GM21723 (cell line): ENCODE data around the gene HOXB6.

Experiments used
- ATAC-seq: cut with Tn5 transposase; IDR thresholded peaks from one replicate; pipeline ENCODE4 v1.9.1; 2021; ENCODE audit warnings: mild to moderate bottlenecking, moderate library complexity; ENCODE audit not compliant: unreplicated experiment

Gene HOXB6

GRCh38 chr17:48568499-48569239, 36.1 kb downstream of the HOXB6 start:
- no peak for ATAC-seq

DNA sequence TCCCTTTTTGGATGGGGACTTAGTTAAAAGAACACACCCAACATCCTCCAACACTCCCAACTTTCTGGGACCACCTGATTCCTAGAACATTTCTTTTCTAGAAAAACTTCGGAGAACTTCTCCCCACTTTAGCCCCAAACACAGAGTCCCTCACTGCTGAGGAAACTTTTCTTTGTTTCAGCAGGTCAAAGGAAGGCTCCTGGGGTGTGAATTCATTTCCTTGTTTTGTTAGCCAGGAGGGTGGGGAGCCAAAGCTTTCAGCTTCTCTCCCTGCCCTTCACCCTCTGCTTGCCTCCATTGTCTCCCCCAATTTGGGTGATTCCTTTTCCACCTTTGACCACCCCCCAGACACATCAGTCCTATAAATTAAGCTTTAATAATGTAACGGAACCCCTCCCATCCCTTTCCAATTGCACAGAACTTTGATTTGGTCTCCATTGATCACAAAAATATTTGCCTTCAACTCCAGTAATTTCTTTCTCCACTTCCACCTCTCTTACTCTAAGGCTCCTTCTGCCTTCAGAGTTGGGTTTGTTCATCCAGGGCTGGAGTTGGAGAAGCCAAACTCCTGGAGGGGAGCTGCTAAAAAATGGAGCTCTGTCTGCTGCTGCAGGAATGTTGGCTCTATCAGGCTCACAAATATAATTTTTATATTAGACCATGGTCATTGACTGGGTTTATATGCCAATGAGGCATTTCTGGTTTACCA, 37.0 kb downstream of the HOXB6 start:
- ATAC-seq: no peak

DNA sequence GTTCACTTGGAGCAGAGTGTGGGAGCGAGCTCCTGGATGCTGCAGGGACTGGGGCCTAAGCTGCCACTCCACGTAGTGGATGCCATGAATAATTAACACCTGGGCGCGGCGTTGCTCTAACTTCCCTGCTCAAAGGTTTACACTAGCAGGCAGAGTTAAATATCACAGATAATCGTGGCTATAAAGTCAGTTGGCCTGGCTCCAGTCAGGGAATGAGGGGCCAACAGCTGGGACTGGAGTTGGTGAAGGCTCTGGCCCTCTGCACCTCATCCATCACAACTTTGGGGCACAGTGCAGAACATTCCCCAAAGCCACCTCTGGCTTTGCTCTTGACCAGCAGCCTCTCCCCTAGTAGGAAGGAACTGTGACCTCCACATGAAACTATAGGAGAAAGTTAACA, 37.6 kb downstream of the HOXB6 start:
- ATAC-seq: no peak

DNA sequence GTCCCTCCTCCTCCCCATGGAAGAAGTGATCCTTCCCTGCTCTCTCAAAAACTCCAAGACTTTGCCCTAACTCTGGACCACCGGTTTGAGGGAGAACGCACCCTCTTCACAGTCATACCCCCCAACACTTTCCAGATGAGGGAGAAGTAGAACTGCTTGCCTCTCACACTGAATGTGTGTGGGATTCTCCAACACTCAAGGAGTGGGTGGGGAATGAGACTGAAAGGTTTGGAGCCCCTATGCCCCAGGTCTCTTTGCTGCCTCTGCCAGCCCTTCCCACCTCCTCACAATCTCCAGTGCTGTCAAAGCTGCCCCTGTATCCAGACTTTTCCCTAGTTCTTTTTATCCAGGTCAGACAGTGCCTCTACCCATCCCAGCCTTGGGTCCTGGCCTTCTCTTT, 38.1 kb downstream of the HOXB6 start:
- ATAC-seq: no peak

DNA sequence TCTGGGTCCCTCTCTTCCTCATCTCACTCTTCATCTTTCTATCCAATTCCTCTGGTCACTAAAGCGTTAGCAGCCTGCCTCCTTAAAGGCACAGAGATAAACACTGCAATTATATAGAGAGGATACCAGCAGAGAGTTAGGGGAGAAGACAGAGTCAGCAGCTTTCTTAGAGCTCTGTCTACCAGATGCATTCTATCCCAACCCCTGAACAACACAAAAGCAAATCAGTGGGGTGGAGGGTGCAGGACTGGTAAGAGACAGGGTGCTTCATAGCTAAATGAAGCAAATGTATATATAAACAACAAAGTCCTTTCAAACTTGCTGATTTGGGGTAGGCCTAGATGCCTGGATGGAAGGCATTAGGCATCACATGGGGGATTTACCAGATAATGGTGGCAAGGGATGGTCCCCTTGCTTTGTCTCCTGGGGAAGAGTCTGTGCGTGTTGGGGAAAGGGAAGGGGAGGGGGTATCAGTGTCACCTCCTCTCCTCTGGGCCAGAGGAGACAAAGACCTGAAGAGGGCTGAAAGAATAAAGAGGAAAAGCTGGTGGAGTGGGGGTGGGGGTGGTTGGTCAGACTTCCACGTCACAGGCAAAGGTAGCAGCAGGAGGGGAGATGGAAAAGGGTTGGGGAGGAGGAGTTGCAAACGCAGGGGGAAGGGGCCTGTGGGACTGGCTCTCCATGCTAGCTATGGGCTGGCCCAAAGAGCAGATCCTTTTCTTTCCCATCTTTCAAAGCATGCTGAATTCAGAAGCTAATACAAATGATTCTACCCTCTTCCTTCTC, 38.7 kb downstream of the HOXB6 start:
- ATAC-seq: no peak

- no peak for ATAC-seq
Measured at GRCh38 chr17:48565022-48565554, 39.7 kb downstream of the HOXB6 start.

DNA sequence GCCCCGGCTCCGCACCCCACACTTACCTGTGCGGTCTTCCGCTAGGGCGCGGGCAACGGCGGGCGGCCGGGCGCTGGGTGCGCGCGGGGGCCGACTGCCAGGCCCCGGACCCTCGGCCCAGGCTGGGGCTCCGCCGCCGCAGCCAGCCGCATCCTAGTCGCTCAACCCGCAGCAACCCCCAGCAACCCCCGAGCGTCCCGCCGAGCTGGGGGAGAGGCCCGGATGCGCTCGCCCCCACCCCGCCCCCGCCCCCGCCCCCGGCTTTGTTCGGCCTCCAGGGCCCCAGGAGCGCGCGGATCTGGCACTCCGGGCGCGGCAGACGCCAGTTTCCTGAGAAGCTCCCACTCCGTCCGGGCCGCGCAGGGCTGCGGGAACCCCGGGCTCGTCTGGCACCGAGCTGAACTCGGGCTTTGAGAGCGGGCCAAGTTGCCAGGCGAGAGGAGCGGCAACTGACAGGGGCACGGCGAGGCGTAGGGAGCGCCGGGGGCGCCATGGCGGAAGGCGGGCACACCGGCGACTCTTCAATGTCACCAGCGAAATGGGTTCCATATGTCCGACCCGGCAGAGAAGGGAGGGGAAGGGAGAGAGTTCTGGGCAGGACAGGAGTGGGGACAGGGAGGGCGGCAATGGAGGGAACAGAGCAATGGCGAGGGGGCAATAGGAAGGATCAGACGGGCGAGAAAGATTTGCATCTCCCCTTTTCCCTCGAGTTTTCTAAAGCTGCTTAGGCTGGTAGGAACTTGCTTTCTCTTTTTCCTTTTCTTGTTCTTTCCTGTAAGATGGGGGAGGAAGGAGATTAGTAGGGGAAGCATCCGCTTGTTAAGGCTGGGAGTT, 40.4 kb downstream of the HOXB6 start:
- no peak for ATAC-seq

- ATAC-seq: no peak
Measured at GRCh38 chr17:48563867-48564187, 41.0 kb downstream of the HOXB6 start.

GRCh38 chr17:48563385-48563838, 41.4 kb downstream of the HOXB6 start:
- no peak for ATAC-seq

GRCh38 chr17:48562934-48563333, 41.9 kb downstream of the HOXB6 start:
- ATAC-seq: no peak

DNA sequence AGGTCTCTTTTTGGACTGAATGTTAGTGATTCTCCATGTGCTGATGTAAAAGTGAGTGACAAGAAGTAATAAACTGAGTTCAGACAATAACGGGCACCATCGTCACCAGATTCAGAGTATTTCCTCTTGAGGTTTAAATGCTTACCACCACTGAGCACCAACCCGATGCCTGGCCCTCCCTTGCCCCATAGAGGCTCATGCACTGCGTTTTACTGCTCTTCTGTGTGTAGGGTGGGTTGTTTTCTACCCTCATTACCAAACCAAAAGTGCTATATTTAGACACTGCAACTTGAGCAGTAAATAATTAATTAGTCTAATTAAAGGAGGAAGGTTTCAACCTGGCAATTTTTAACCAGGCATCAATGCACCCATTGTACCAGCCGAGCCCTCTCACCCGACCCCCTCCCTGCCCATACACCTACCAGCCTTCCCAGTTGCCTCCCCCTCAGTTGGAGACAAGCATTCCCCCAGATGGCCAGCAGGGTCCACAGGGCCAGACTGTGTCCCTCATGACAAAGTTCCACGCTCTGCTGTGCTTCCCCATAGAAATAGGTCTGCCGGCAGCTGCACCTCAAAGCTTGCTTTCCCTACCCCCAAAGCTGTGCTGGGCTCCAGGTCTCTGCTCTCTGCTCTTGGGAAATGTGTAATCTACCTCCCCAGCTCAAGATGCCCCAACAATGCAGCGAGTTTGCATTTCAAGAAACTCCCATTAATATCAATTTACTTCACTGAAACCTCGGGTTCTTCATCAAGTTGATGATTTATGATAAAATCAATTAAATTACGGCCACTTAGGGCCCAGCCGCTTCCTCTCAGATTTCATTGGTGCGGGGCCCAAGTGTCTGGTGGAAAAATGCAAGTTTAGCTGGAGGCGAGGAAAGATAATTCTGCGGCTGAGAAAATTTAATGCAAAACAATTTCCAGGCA, 42.6 kb downstream of the HOXB6 start:
- ATAC-seq: no peak

DNA sequence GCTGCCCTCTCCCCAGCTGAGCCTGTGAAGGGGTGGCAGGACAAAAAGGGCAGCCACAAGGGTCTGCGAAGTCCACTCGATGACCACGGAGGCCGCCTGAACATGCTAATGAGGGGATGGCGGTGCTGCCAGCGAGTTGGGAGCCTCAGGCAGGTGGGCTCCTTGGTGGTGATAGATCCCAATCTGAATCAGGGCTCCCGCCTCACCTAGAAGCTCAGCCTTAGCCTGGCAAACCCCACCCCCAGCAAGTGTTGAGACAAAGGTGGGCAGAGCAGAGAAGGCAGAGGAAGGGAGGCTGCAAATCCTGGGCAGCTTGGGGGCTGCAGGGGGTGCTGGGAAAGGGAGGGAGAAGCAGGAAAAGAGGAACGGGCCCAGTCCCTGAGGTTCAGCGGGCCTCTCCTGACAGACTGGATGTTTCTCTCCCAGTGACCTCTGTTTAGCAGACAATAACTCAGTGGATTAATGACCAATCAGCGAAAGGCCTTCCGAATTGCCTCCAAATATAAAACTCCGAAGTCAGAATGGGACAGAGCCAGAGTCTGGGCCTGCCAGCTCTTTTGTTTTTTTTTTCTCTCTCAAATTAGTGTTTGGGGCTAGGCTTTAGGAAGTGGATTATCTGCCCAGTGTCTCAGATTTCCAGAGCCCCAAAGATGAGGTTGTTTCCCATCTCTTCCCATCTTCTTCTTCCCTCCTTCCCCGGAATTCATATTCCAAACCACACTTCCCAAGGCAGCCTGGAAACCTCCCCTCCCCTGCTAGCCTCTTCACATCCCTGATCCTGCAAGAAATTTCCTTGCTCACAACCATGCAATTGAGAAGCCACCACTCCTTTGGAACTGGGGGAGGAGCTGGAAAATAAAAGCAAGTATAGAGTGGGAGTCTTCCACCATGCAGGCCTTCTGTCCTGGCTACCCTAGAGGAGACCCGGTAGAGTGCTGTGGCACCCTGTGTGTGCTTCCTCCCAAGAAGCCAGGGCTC, 44.7 kb downstream of the HOXB6 start:
- no peak for ATAC-seq

DNA sequence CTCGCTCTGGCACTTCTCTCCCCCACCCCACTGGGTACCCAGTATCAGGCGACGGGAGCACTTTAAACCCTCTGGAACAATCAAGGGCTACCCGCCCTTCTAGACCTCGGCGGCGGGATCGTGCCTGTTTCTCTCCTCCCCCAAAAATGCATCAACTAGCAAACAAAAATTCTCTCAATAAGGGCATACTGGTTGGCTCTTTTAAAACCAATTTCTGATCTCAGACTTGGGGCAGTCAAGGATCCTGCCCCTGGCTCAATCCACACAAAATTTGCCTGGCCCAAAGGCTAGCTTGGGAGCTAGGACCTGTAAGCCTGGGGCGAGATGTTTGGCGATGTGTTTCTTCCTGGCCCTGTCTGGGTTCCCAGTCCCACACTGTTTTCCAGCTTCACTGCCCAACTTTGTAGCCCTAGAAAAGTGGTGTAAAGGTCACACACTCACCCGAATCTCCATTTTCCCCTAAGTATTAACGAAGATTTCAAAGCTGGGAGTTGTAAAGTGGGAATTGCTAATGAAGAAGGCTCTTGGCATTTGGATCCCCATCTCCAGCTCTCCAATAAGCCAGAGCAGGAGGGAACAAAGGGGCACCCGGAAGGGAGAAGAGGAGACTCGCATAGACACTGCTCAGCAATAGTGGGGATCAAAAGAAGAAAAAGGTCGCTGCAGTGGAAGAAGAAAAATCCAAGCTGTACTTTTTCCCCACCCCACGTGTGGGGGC, 45.5 kb downstream of the HOXB6 start:
- no peak for ATAC-seq

- no peak for ATAC-seq
Measured at GRCh38 chr17:48558831-48559121, 46.0 kb downstream of the HOXB6 start.

DNA sequence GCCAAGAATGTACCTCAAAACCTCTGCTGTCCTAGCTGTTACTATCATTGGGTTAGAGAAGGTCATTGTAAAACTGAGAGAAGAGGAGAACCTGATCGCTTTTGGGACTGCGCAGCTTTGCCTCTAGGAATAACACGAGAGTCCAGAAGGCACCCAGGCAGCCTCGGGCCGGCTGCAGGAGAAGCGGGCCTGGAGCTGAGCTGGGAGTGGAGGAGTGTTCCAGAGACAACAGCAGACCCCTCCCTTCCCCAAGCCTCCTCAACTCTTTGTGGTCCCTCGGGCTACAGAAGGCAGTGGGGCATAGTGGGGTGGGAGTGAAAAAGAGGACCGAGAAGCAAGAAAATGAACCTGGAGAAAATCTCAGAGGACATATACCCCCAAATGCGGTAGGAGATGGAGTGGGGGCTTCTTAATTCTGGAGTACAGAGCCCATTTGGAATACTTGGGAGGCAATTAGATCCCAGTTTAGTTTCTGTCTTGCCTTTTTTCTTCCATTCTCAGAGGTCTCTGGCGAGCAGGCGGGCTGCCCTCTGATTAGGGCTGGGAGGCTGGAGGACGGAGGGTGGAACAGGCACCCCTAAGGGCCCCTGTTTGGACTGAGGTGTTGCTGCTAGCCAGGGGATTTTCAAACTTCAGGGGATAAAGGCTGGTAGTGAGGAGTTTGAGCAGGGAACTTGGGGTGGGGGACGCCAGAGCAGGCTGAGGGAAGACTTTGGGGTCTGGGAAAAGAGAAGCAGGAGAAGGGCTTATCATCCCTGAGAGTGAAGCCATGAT, 46.5 kb downstream of the HOXB6 start:
- ATAC-seq: no peak

- no peak for ATAC-seq
Measured at GRCh38 chr17:48556576-48557401, 48.0 kb downstream of the HOXB6 start.

DNA sequence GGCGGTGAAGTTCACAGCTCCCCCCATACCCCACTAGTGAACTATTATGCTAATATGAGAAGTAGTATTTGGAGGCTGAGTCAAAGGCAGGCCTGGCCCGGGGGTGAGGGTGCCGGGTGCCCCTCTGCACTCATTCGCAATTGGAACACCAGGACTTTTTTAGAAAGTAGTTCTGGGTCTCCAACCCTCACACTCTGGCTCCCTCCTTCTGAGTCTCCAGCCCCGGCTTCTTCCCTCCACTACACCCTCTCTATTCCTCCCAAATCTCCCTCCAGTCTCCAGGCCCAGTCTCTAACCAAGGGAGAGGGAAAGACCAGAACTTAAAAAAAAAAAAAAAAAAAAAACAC, 48.6 kb downstream of the HOXB6 start:
- ATAC-seq: no peak
